HG02943 (cell line): Measurements from ENCODE around the gene SLC23A3.

Source experiments
- ATAC-seq: cut with Tn5 transposase; IDR thresholded peaks from one replicate; pipeline ENCODE4 v1.9.1; 2021; ENCODE audit warnings: mild to moderate bottlenecking, low read depth, moderate library complexity; ENCODE audit not compliant: unreplicated experiment

SLC23A3 gene

GRCh38 chr2:219116776-219117646 is 52.8 kb downstream of the SLC23A3 start:
- ATAC-seq = no peak

- no peak for ATAC-seq
These were observed 57.0 kb downstream of the SLC23A3 start for GRCh38 chr2:219112651-219113338.

- no peak for ATAC-seq
These were observed 57.8 kb downstream of the SLC23A3 start for GRCh38 chr2:219112062-219112406.
